HepG2 (cell line): Measurements from ENCODE around the gene OR6S1. TPM values are rescaled to one million over a fixed set of nuclear protein-coding genes. Genes with fewer than 3 reads are reported as not detected.

Experiments used
- GATAD2A ChIP-seq: IDR thresholded peaks from 2 replicates; pipeline ENCODE4 v1.6.1; 2016
- GFI1 ChIP-seq: sonication (generic); formaldehyde crosslinking; IDR thresholded peaks from 2 replicates; pipeline ENCODE4 v1.5.0; 2020; ENCODE audit warnings: missing genetic modification reagents, mild to moderate bottlenecking, borderline replicate concordance
- HES4 ChIP-seq: sonication (generic); formaldehyde crosslinking; IDR thresholded peaks from 2 replicates; pipeline ENCODE4 v1.9.0; 2021; ENCODE audit warnings: mild to moderate bottlenecking, missing genetic modification reagents, borderline replicate concordance
- HMGXB3 ChIP-seq: sonication (generic); formaldehyde crosslinking; IDR thresholded peaks from 2 replicates; pipeline ENCODE4 v1.4.0; 2020; ENCODE audit warnings: missing genetic modification reagents, borderline replicate concordance
- MYNN ChIP-seq: sonication (generic); formaldehyde crosslinking; IDR thresholded peaks from 2 replicates; pipeline ENCODE4 v1.4.0; 2020; ENCODE audit warnings: mild to moderate bottlenecking, low read depth, missing genetic modification reagents
- MYPOP ChIP-seq: sonication (generic); formaldehyde crosslinking; IDR thresholded peaks from 2 replicates; pipeline ENCODE4 v1.8.1; 2023; ENCODE audit warnings: mild to moderate bottlenecking, moderate library complexity, missing genetic modification reagents
- POLR2A ChIP-seq, 2 experiments: IDR thresholded peaks; 2 replicates each; pipeline ENCODE4 v1.6.1; 2011; ENCODE audit warnings: low read depth in 2 of 2, low read length in 2 of 2, mild to moderate bottlenecking in 1 of 2, moderate library complexity in 1 of 2; ENCODE audit not compliant: insufficient read depth in 1 of 2
- POLR2G ChIP-seq: fragments of 200-400 bp; formaldehyde crosslinking; IDR thresholded peaks from 2 replicates; pipeline ENCODE4 v1.6.1; 2018; ENCODE audit warnings: mild to moderate bottlenecking, low read depth, low read length, moderate library complexity
- RFXANK ChIP-seq: IDR thresholded peaks from 2 replicates; pipeline ENCODE4 v1.6.1; 2016
- SNRNP70 ChIP-seq: fragments of 200-400 bp; formaldehyde crosslinking; IDR thresholded peaks from 2 replicates; pipeline ENCODE4 v1.6.1; 2017; ENCODE audit warnings: mild to moderate bottlenecking, low read depth, low read length, moderate library complexity
- SP5 ChIP-seq: IDR thresholded peaks from 2 replicates; pipeline ENCODE4 v1.6.1; 2016; ENCODE audit warnings: low read depth, borderline replicate concordance
- SRY ChIP-seq: sonication (generic); formaldehyde crosslinking; IDR thresholded peaks from 2 replicates; pipeline ENCODE4 v1.8.0; 2022; ENCODE audit warnings: mild to moderate bottlenecking, missing genetic modification reagents
- TRIM22 ChIP-seq: fragments of 450-650 bp; IDR thresholded peaks from 2 replicates; pipeline ENCODE4 v1.6.1; 2017
- U2AF2 ChIP-seq: fragments of 200-400 bp; formaldehyde crosslinking; IDR thresholded peaks from 2 replicates; pipeline ENCODE4 v1.6.1; 2017; ENCODE audit warnings: low read depth, mild to moderate bottlenecking, low read length
- ZNF101 ChIP-seq: sonication (generic); formaldehyde crosslinking; IDR thresholded peaks from 2 replicates; pipeline ENCODE4 v1.4.0; 2020; ENCODE audit warnings: mild to moderate bottlenecking, low read depth, missing genetic modification reagents, borderline replicate concordance
- ZNF232 ChIP-seq: sonication (generic); formaldehyde crosslinking; IDR thresholded peaks from 2 replicates; pipeline ENCODE4 v1.4.0; 2020; ENCODE audit warnings: missing genetic modification reagents, borderline replicate concordance
- ZNF367 ChIP-seq: sonication (generic); formaldehyde crosslinking; IDR thresholded peaks from 2 replicates; pipeline ENCODE4 v1.4.0; 2020; ENCODE audit warnings: missing genetic modification reagents, borderline replicate concordance
- ZNF749 ChIP-seq: sonication (generic); formaldehyde crosslinking; IDR thresholded peaks from 2 replicates; pipeline ENCODE4 v1.8.0; 2022; ENCODE audit warnings: mild to moderate bottlenecking, missing genetic modification reagents, moderate library complexity, borderline replicate concordance
- ZNF766 ChIP-seq: sonication (generic); formaldehyde crosslinking; IDR thresholded peaks from 2 replicates; pipeline ENCODE4 v1.5.0; 2020; ENCODE audit warnings: missing genetic modification reagents, borderline replicate concordance
- ZNF777 ChIP-seq: sonication (generic); formaldehyde crosslinking; IDR thresholded peaks from 2 replicates; pipeline ENCODE4 v1.4.0; 2020; ENCODE audit warnings: missing genetic modification reagents
- polyA plus RNA-seq, 8 experiments: library from polyadenylated mRNA; depleted of rRNA in 3 of 8; stranded (reverse) in 7 of 8; unstranded in 1 of 8; fragments of >200 nt; fragmentation: Illumina TruSeq in 4 of 8; extraction: Trizol in 4 of 8; gene quantifications; 2 replicates each; pipeline versions ENCODE4 v1.2.1 to v1.2.3, GENCODE V29; 2011 to 2016; ENCODE audit warnings: low read depth in 4 of 8, missing spikeins in 1 of 8, mixed read lengths in 1 of 8; ENCODE audit not compliant: insufficient read depth in 1 of 8
- total RNA-seq, 5 experiments: library from RNA; depleted of rRNA; stranded (reverse); fragments of >200 nt; fragmentation: Illumina TruSeq; extraction: Trizol; gene quantifications; 2 replicates each; pipeline ENCODE4 v1.2.3, GENCODE V29; 2016; ENCODE audit warnings: low read depth in 1 of 5
- TF ChIP-seq, protein P1 (sequence below): sonication (generic); formaldehyde crosslinking; IDR thresholded peaks from 2 replicates; pipeline ENCODE4 v1.8.0; 2023; ENCODE audit warnings: mild to moderate bottlenecking, missing genetic modification reagents
- TF ChIP-seq, protein P2 (sequence below): sonication (generic); formaldehyde crosslinking; IDR thresholded peaks from 2 replicates; pipeline ENCODE4 v1.5.0; 2020; ENCODE audit warnings: mild to moderate bottlenecking, missing genetic modification reagents, borderline replicate concordance

OR6S1 gene
- total and polyA plus RNA-seq, 2 of the 13 experiments (the other 11 are each of a cell fraction or from before 2014, with no cell fraction given), result 0.09 TPM; not detected in 1

DNA sequence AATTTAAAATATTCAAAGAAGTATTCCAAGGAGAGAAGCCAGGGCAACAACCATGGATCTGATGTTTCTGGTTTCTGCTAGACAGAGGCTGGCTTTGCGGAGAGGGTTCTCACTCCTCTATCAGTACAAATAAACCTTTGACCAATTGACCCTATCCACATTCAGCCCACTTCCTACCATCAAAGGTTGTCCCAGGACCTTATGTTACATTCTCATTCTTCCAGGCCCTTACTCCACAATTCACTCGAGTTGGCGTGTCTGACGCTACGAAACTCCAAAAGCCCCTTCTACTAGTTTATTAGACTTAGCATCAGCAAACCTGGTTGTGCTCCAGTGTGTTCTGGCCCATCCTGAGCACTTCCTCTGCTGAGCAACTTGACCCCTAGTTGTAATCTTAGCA is 25.5 kb downstream of the OR6S1 start (continued):
- TF ChIP-seq ZNF749 (CRISPR knock-in tag) (no peak), ZNF777 (CRISPR knock-in tag) (0 out of 2 replicates have a peak, but pooled peaks have one; percentile 36), HES4 (no peak), MYNN (CRISPR knock-in tag) (no peak), ZNF766 (CRISPR knock-in tag) (peak; percentile 51; the same call in 1 of the 2 replicates), SNRNP70 (no peak), RFXANK (CRISPR knock-in tag) (no peak), MYPOP (no peak), SRY (CRISPR knock-in tag) (no peak), ZNF101 (CRISPR knock-in tag) (no peak), GFI1 (CRISPR knock-in tag) (no peak), ZNF232 (CRISPR knock-in tag) (peak; percentile 36; the same call in 1 of the 2 replicates), POLR2G (no peak), POLR2A (IDR thresholded peaks at IDR 0.05; ENCODE audit: insufficient read depth in 1 of 2, low read depth in 2 of 2, low read length in 2 of 2) (no peak), TRIM22 (no peak), GATAD2A (CRISPR knock-in tag) (peak; percentile 38; the same call in 1 of the 2 replicates), SP5 (CRISPR knock-in tag) (0 out of 2 replicates have a peak, but pooled peaks have one; percentile 24), HMGXB3 (no peak), ZNF367 (CRISPR knock-in tag) (no peak), U2AF2 (no peak)
- TF ChIP-seq, protein P1, sequence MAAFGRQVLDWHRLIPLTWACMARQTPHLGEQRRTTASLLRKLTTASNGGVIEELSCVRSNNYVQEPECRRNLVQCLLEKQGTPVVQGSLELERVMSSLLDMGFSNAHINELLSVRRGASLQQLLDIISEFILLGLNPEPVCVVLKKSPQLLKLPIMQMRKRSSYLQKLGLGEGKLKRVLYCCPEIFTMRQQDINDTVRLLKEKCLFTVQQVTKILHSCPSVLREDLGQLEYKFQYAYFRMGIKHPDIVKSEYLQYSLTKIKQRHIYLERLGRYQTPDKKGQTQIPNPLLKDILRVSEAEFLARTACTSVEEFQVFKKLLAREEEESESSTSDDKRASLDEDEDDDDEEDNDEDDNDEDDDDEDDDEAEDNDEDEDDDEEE, result no peak
- TF ChIP-seq, protein P2, sequence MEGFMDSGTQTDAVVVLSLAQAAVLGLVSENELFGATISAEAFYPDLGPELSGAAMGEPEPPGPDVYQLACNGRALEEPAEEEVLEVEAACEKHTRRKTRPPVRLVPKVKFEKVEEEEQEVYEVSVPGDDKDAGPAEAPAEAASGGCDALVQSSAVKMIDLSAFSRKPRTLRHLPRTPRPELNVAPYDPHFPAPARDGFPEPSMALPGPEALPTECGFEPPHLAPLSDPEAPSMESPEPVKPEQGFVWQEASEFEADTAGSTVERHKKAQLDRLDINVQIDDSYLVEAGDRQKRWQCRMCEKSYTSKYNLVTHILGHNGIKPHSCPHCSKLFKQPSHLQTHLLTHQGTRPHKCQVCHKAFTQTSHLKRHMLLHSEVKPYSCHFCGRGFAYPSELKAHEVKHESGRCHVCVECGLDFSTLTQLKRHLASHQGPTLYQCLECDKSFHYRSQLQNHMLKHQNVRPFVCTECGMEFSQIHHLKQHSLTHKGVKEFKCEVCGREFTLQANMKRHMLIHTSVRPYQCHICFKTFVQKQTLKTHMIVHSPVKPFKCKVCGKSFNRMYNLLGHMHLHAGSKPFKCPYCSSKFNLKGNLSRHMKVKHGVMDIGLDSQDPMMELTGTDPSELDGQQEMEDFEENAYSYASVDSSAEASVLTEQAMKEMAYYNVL (CRISPR knock-in tag), result peak; percentile 74; the same call in 1 of the 2 replicates
